Measurements from ENCODE around the gene DNPEP. TPM values are rescaled to one million over a fixed set of nuclear protein-coding genes. Genes with fewer than 3 reads are reported as not detected.
"Not testable (repeated sequence)": the region's sequence is repeated elsewhere in the genome, so short reads cannot be mapped to it uniquely, and the experiment has no call there.

Gene DNPEP
- total and polyA plus RNA-seq, 5 donors from 2014 or later, result 51.2 to 76.1 (median 68.4) TPM

DNA sequence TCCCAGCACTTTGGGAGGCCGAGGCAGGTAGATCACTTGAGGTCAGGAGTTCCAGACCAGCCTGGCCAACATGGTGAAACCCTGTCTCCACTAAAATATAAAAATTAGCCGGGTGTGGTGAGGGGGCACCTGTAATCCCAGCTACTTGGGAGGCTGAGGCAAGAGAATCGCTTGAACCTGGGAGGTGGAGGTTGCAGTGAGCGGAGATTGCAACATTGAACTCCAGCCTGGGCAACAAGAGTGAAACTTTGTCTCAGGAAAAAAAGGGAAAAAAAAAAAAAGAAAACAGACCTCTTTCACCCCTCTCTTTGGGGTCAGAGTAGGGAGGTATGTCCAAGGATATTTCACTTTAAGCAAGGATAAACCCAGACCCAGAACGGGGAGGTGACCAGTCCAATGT, 19.6 kb upstream of the DNPEP start:
- not testable (repeated sequence) for H3K4me1 Mint-ChIP-seq; H3K4me3 ChIP-seq (ENCODE audit: low read depth, low read length); H3K27ac ChIP-seq (ENCODE audit: insufficient read depth, low read length, poor library complexity, severe bottlenecking); H3K36me3 Mint-ChIP-seq; DNase-seq; H3K9me3 ChIP-seq (ENCODE audit: control insufficient read depth in 2 of 2, low read length in 2 of 2); H3K27ac Mint-ChIP-seq; H3K4me1 ChIP-seq (ENCODE audit: control insufficient read depth, insufficient read depth, low read length, poor library complexity, severe bottlenecking); H3K4me3 Mint-ChIP-seq; H3K9me3 Mint-ChIP-seq; ATAC-seq (ENCODE audit: low read depth in 2 of 2); H3K27me3 ChIP-seq (ENCODE audit: control insufficient read depth, insufficient read depth, low read length); H3K36me3 ChIP-seq (ENCODE audit: control insufficient read depth, insufficient read depth, low read length)
- H3K27me3 Mint-ChIP-seq, result peaks cover 19% of the 10 kb centered on the region

DNA sequence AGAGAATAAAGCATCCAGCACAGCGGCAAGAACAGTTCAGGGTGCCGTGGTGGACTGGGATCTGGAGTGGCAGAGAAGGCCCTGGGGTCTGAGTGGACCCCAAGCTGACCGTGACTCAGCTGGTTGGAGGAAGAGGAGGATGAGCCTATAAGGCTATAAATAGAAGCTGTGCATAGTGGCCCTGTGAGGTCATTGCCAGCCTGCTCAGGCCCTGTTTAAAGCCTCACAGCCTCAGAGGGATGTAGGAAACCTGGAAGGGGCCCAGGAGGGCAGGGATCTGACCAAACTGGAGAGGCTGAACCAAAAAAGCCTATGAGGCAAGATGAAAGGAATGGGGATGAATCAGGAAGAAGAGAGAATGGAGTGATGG, 19.1 kb upstream of the DNPEP start:
- H3K27me3 Mint-ChIP-seq, result peaks cover 22% of the 10 kb centered on the region
- no peak overlapping the region for H3K27ac ChIP-seq (ENCODE audit: insufficient read depth, low read length, poor library complexity, severe bottlenecking)
- H3K27me3 ChIP-seq (ENCODE audit: control insufficient read depth, insufficient read depth, low read length), result peaks cover 2% of the 10 kb centered on the region

DNA sequence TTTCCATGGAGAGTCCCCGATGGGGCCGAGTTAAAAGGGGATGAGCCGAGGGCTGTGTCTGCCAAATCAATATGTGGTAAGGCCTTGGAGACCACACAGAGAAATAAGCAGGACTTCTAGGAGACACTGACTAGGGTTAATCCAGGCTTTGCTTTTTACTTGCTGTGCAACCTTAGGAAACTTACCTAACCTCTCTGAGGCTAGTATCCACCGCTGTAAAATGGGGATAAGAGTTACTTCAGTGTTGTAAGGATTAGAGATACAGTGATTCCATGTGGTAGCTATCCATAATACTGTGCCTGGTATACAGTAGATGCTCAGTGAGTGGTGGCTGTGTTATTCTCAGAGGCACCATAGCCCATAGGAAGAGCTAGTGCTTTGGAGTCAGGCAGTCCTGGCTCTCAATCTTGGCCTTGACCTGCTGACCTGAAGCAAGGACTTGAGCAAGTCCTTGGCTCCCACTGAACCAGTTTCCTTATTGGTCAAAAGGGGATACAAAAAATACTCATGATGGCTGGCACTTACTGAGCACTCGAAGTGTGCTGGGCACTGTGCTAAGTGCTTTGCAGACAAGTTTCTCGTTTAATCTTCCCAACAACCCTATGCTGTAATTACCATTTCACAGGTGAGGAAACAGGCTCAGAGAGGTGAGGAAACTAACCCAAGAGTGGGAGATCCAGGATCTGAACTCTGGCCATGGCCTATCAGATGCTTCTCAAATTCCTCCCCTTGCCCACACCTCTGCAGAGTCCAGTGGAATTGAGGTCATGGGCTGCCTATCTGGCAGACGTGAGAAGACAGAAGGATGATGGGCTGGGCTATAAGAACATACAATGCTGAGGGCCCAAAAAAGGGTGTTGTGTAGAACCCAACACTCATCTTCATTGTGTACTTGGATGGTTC, 18.5 kb upstream of the DNPEP start:
- DNase-seq (no peak), ATAC-seq (ENCODE audit: low read depth in 2 of 2) (no peak)
- Histone ChIP-seq H3K4me3 (ENCODE audit: low read depth, low read length) (no peak overlapping the region), H3K27ac (ENCODE audit: insufficient read depth, low read length, poor library complexity, severe bottlenecking) (no peak overlapping the region), H3K9me3 (ENCODE audit: control insufficient read depth in 2 of 2, low read length in 2 of 2) (no peaks in the 10 kb centered on the region), H3K4me1 (ENCODE audit: control insufficient read depth, insufficient read depth, low read length, poor library complexity, severe bottlenecking) (peaks cover 5% of the 10 kb centered on the region), H3K36me3 (ENCODE audit: control insufficient read depth, insufficient read depth, low read length) (no peaks in the 10 kb centered on the region), H3K27me3 (ENCODE audit: control insufficient read depth, insufficient read depth, low read length) (peaks cover 2% of the 10 kb centered on the region)
- Mint-ChIP-seq H3K27me3 (peaks cover 22% of the 10 kb centered on the region), H3K4me3 (no peak overlapping the region), H3K36me3 (no peaks in the 10 kb centered on the region), H3K4me1 (peaks cover 0 to 3% (median 0%) of the 10 kb centered on the region in 4 donors), H3K9me3 (peaks cover 0 to 2% (median 0%) of the 10 kb centered on the region in 7 donors), H3K27ac (no peak overlapping the region)

More for the DNA sequence above, 19.1 kb upstream of the DNPEP start:
- DNase-seq (no peak), ATAC-seq (ENCODE audit: low read depth in 2 of 2) (no peak)
- Histone ChIP-seq H3K9me3 (ENCODE audit: control insufficient read depth in 2 of 2, low read length in 2 of 2) (no peaks in the 10 kb centered on the region), H3K4me1 (ENCODE audit: control insufficient read depth, insufficient read depth, low read length, poor library complexity, severe bottlenecking) (peaks cover 5% of the 10 kb centered on the region), H3K36me3 (ENCODE audit: control insufficient read depth, insufficient read depth, low read length) (no peaks in the 10 kb centered on the region), H3K4me3 (ENCODE audit: low read depth, low read length) (no peak overlapping the region)
- Mint-ChIP-seq H3K4me1 (peaks cover 0 to 3% (median 0%) of the 10 kb centered on the region in 4 donors), H3K27ac (peak overlapping the region in 1 of 3 donors; percentile 91), H3K36me3 (no peaks in the 10 kb centered on the region), H3K9me3 (peaks cover 0 to 3% (median 1%) of the 10 kb centered on the region in 7 donors), H3K4me3 (peak overlapping the region in 1 of 4 donors; percentile 2)

DNA sequence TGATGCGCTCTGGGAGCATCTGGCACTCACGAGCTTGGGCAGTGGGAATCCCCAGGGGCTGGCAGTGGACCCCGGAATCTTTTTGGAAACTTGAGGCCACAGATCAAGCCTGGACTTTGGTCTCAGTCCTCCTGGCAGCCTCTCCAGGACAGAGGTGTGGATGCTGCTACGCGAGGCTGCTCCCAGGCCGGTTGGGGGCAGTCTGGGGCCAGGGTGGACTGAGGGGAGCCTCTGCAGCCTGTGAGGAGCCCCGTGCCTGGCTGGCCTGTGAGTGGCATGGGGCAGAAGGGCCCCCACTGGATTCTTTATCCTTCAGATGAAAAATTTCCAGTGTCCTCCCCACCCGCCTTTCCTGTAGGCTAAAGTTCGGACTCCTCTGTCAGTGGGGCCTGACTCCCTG, 17.7 kb upstream of the DNPEP start:
- H3K27me3 Mint-ChIP-seq, result peaks cover 22% of the 10 kb centered on the region
- H3K9me3 ChIP-seq (ENCODE audit: control insufficient read depth in 2 of 2, low read length in 2 of 2), result no peaks in the 10 kb centered on the region
- peaks cover 5% of the 10 kb centered on the region for H3K4me1 ChIP-seq (ENCODE audit: control insufficient read depth, insufficient read depth, low read length, poor library complexity, severe bottlenecking)
- no peak overlapping the region for H3K4me3 Mint-ChIP-seq
- H3K4me3 ChIP-seq (ENCODE audit: low read depth, low read length), result no peak overlapping the region
- ATAC-seq (ENCODE audit: low read depth in 2 of 2), result no peak
- H3K27ac ChIP-seq (ENCODE audit: insufficient read depth, low read length, poor library complexity, severe bottlenecking), result no peak overlapping the region
- peaks cover 2% of the 10 kb centered on the region for H3K27me3 ChIP-seq (ENCODE audit: control insufficient read depth, insufficient read depth, low read length)
- H3K4me1 Mint-ChIP-seq, result peaks cover 0 to 3% (median 0%) of the 10 kb centered on the region in 4 donors
- H3K27ac Mint-ChIP-seq, result no peak overlapping the region
- H3K9me3 Mint-ChIP-seq, result peaks cover 0 to 2% (median 0%) of the 10 kb centered on the region in 7 donors
- H3K36me3 Mint-ChIP-seq, result no peaks in the 10 kb centered on the region
- DNase-seq, result no peak
- no peaks in the 10 kb centered on the region for H3K36me3 ChIP-seq (ENCODE audit: control insufficient read depth, insufficient read depth, low read length)

DNA sequence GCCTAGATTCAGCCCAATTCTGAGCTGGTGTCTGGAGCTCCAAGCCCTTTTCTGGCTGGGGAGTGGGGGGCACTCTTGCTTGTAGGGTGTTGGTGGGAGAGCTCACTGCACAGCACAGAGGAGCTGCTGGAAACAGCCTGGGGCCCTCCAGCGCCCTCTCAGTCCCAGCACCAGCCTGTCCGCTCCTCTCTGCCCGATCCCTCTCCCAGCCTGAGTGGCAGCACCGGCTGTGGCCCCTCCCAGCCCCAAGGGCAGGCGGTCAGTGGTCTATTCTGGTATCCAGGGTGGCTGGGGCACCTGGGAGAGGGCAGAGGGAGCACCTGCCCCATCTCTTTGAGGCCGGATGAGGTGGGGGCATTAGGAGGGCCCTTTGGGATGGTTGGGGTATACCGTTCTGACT, 17.2 kb upstream of the DNPEP start:
- H3K4me1 Mint-ChIP-seq, result peaks cover 0 to 3% (median 0%) of the 10 kb centered on the region in 4 donors
- Histone ChIP-seq H3K27ac (ENCODE audit: insufficient read depth, low read length, poor library complexity, severe bottlenecking) (no peak overlapping the region), H3K27me3 (ENCODE audit: control insufficient read depth, insufficient read depth, low read length) (peaks cover 2% of the 10 kb centered on the region), H3K4me3 (ENCODE audit: low read depth, low read length) (no peak overlapping the region), H3K9me3 (ENCODE audit: control insufficient read depth in 2 of 2, low read length in 2 of 2) (no peaks in the 10 kb centered on the region), H3K36me3 (ENCODE audit: control insufficient read depth, insufficient read depth, low read length) (no peaks in the 10 kb centered on the region), H3K4me1 (ENCODE audit: control insufficient read depth, insufficient read depth, low read length, poor library complexity, severe bottlenecking) (peaks cover 5% of the 10 kb centered on the region)
- DNase-seq, result no peak
- peaks cover 0 to 2% (median 0%) of the 10 kb centered on the region in 7 donors for H3K9me3 Mint-ChIP-seq
- H3K27me3 Mint-ChIP-seq, result peaks cover 22% of the 10 kb centered on the region
- no peak overlapping the region for H3K4me3 Mint-ChIP-seq
- ATAC-seq (ENCODE audit: low read depth in 2 of 2), result no peak
- H3K27ac Mint-ChIP-seq, result no peak overlapping the region
- H3K36me3 Mint-ChIP-seq, result no peaks in the 10 kb centered on the region

DNA sequence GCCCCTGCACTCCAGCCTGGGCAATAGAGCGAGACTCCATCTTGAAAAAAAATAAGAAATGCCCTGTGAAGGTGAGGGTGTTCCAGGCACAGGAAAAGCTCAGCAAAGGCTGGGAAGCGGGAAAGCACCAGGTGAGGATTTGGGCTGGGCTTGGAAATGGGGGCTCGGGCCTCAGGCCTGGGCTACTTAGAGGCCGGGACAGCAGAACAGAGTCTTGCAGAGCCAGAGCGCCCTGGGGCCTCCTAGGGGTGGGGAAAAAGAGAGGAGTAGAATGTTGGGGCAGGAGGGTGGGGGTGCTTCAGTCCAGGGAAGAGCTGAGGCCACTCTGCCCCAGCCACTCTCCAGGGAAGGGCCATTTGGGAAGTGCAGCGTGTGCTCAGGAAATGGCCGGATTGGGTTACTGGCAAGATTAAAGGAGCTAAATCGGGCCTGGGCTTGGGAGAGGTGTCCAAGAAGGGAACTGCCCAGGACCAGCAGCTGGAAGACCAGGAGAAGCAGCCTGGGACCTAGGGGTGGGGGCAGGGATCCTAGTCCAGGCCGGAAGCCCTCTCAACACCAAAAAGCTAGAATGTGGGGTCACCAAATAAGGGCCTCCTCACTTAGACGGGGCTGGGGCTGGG, 16.7 kb upstream of the DNPEP start:
- Mint-ChIP-seq H3K27ac (no peak overlapping the region), H3K4me1 (peaks cover 0 to 3% (median 0%) of the 10 kb centered on the region in 4 donors), H3K4me3 (no peak overlapping the region), H3K27me3 (peaks cover 18% of the 10 kb centered on the region), H3K9me3 (peaks cover 0 to 2% (median 0%) of the 10 kb centered on the region in 7 donors), H3K36me3 (no peaks in the 10 kb centered on the region)
- DNase-seq (no peak), ATAC-seq (ENCODE audit: low read depth in 2 of 2) (no peak)
- Histone ChIP-seq H3K27me3 (ENCODE audit: control insufficient read depth, insufficient read depth, low read length) (peaks cover 2% of the 10 kb centered on the region), H3K9me3 (ENCODE audit: control insufficient read depth in 2 of 2, low read length in 2 of 2) (no peaks in the 10 kb centered on the region), H3K27ac (ENCODE audit: insufficient read depth, low read length, poor library complexity, severe bottlenecking) (no peak overlapping the region), H3K4me3 (ENCODE audit: low read depth, low read length) (no peak overlapping the region), H3K4me1 (ENCODE audit: control insufficient read depth, insufficient read depth, low read length, poor library complexity, severe bottlenecking) (peaks cover 5% of the 10 kb centered on the region), H3K36me3 (ENCODE audit: control insufficient read depth, insufficient read depth, low read length) (no peaks in the 10 kb centered on the region)

DNA sequence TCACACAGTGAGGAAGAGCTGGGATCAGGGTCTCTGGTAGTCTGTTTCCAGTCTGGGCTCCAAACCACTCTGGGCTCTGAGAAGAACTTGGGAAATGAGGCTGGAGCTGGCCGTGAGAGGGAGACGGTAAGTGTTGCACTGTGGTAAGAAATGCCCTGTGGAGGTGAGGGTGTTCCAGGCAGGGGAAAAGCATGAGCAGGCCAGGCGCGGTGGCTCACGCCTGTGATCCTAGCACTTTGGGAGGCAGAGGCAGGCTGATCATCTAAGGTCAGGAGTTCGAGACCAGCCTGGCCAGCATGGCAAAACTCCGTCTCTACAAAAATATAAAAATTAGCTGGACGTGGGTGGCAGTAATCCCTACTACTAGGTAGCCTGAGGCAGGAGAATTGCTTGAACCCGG, 16.1 kb upstream of the DNPEP start:
- H3K9me3 ChIP-seq (ENCODE audit: control insufficient read depth in 2 of 2, low read length in 2 of 2), result no peaks in the 10 kb centered on the region
- no peaks in the 10 kb centered on the region for H3K36me3 ChIP-seq (ENCODE audit: control insufficient read depth, insufficient read depth, low read length)
- H3K27ac ChIP-seq (ENCODE audit: insufficient read depth, low read length, poor library complexity, severe bottlenecking), result no peak overlapping the region
- no peak overlapping the region for H3K4me3 Mint-ChIP-seq
- peaks cover 5% of the 10 kb centered on the region for H3K4me1 ChIP-seq (ENCODE audit: control insufficient read depth, insufficient read depth, low read length, poor library complexity, severe bottlenecking)
- peaks cover 0 to 3% (median 0%) of the 10 kb centered on the region in 4 donors for H3K4me1 Mint-ChIP-seq
- no peak overlapping the region for H3K4me3 ChIP-seq (ENCODE audit: low read depth, low read length)
- peaks cover 0 to 2% (median 0%) of the 10 kb centered on the region in 7 donors for H3K9me3 Mint-ChIP-seq
- H3K27me3 Mint-ChIP-seq, result peaks cover 18% of the 10 kb centered on the region
- H3K36me3 Mint-ChIP-seq, result no peaks in the 10 kb centered on the region
- ATAC-seq (ENCODE audit: low read depth in 2 of 2) (no peak), DNase-seq (no peak)
- no peak overlapping the region for H3K27ac Mint-ChIP-seq
- H3K27me3 ChIP-seq (ENCODE audit: control insufficient read depth, insufficient read depth, low read length), result peaks cover 2% of the 10 kb centered on the region
